ENCODE measurements around the gene CNOT2. TPM values are rescaled to one million over a fixed set of nuclear protein-coding genes. Genes with fewer than 3 reads are reported as not detected.

CNOT2 gene
- total RNA-seq, 2 donors from 2014 or later: 76.8 to 87.3 TPM

DNA sequence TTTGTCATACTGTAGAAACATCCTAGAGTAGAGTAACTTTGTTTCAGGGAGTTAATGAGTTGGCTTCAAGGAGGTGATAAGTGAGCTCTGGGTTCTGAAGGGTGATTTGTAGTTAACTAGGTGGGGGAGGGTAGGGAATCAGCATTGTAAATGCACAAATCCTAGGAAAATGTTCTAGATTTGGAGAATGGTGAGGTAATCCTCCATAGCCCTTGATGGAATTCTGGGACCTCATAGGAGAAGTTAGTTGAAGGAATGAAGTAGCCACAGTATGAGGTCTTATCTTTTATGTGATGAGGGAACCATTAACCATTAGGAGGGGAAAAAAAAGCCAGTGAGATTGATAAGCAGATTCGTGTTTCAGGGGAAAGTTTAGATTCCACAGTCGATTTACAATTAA is 8.0 kb downstream of the CNOT2 start:
- H3K4me1 ChIP-seq: peaks cover 43% of the 10 kb centered on the region
- WGBS, 2 donors: 43 to 54% methylated on average over 2 of the region's 2 CpGs
- H3K27me3 ChIP-seq: no peaks in the 10 kb centered on the region
- intact Hi-C loops (cut with DNase I): no loop called here
- no peak overlapping the region for H3K27ac ChIP-seq
- ATAC-seq: no peak
- H3K9me3 ChIP-seq: no peaks in the 10 kb centered on the region
- H3K4me3 ChIP-seq: no peak overlapping the region
- no peak for TF ChIP-seq POLR2A (IDR thresholded peaks at IDR 0.05)
- TF ChIP-seq, protein P1, sequence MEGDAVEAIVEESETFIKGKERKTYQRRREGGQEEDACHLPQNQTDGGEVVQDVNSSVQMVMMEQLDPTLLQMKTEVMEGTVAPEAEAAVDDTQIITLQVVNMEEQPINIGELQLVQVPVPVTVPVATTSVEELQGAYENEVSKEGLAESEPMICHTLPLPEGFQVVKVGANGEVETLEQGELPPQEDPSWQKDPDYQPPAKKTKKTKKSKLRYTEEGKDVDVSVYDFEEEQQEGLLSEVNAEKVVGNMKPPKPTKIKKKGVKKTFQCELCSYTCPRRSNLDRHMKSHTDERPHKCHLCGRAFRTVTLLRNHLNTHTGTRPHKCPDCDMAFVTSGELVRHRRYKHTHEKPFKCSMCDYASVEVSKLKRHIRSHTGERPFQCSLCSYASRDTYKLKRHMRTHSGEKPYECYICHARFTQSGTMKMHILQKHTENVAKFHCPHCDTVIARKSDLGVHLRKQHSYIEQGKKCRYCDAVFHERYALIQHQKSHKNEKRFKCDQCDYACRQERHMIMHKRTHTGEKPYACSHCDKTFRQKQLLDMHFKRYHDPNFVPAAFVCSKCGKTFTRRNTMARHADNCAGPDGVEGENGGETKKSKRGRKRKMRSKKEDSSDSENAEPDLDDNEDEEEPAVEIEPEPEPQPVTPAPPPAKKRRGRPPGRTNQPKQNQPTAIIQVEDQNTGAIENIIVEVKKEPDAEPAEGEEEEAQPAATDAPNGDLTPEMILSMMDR (IDR thresholded peaks at IDR 0.05): no peak
- no peak for DNase-seq
- H3K36me3 ChIP-seq (replicated peaks in 1 of 2; ENCODE audit: insufficient read depth in 1 of 2, low read depth in 2 of 2): no peaks in the 10 kb centered on the region

DNA sequence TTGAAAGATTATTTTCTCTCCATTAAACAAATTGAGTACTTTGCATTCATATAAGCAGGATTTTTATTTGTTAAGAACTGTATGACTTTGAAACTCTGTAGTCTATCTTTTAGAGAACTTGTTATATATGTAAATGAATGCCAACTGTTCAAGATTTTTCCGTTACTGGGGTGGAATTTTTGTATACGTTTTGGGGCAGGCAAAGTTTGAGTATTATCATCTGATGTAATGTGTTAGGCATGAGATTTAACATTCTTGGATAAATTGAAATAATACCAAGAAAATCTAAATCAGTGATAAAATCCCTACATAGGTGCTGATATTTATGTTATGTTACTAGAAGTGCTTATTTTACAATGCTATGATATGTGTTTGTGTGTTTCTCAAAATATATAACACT is 8.4 kb downstream of the CNOT2 start:
- Histone ChIP-seq H3K4me1 (peaks cover 43% of the 10 kb centered on the region), H3K27me3 (no peaks in the 10 kb centered on the region), H3K27ac (no peak overlapping the region), H3K9me3 (no peaks in the 10 kb centered on the region), H3K4me3 (no peak overlapping the region), H3K36me3 (replicated peaks in 1 of 2; ENCODE audit: insufficient read depth in 1 of 2, low read depth in 2 of 2) (no peaks in the 10 kb centered on the region)
- no peak for TF ChIP-seq POLR2A (IDR thresholded peaks at IDR 0.05)
- TF ChIP-seq, protein P1 (IDR thresholded peaks at IDR 0.05): no peak
- ATAC-seq: no peak
- no peak for DNase-seq
- WGBS, 2 donors: 56 to 58% methylated on average over 2 of the region's 2 CpGs
- intact Hi-C loops (cut with DNase I): no loop called here

DNA sequence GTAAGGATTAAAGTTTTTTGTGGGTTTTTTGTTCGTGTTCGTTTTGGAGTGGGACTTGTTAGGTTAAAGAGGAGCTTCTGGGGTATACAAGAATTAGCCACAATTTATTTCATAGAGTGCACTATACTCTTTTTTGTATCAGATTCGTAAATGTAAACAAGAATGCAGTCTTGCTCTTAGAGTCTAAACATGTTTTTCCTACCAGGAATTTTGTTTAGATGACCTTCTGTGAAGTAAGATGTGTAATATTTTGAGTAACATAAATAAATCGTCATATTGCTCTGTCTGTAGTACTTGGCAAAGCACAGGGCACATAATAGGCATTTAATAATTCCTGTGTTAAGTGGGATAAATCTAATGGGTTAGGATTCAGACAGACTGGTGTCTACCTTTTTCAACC is 9.6 kb downstream of the CNOT2 start:
- Histone ChIP-seq H3K4me3 (no peak overlapping the region), H3K27me3 (no peaks in the 10 kb centered on the region), H3K9me3 (no peaks in the 10 kb centered on the region), H3K36me3 (replicated peaks in 1 of 2; ENCODE audit: insufficient read depth in 1 of 2, low read depth in 2 of 2) (no peaks in the 10 kb centered on the region), H3K4me1 (peaks cover 35% of the 10 kb centered on the region), H3K27ac (no peak overlapping the region)
- WGBS, 2 donors: 72 to 77% methylated on average over 4 of the region's 4 CpGs
- ATAC-seq (no peak), DNase-seq (no peak)
- TF ChIP-seq, protein P1 (IDR thresholded peaks at IDR 0.05): no peak
- no peak for TF ChIP-seq POLR2A (IDR thresholded peaks at IDR 0.05)
- intact Hi-C loops (cut with DNase I): no loop called here

DNA sequence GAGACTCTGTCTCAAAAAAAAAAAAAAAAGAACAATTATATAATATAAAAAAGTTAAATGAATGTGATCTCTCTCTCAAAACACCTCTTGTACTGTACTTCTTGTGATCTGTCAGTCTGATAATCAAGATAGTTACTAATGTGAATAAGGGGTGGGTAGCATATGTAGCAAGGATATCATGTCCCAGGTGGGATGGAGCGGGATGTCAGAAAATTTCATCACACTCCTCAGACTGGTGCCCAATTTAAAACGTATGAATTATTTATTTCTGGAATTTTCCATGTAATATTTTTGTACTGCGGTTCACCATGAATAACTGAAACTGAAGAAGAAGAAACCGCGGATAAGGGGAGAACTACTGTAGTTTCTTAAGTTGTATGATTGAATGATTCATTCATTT is 11.0 kb downstream of the CNOT2 start:
- TF ChIP-seq POLR2A (IDR thresholded peaks at IDR 0.05): no peak
- TF ChIP-seq, protein P1 (IDR thresholded peaks at IDR 0.05): no peak
- no peak overlapping the region for H3K27ac ChIP-seq
- H3K4me3 ChIP-seq: no peak overlapping the region
- no peak for DNase-seq
- no peak for ATAC-seq
- no peaks in the 10 kb centered on the region for H3K9me3 ChIP-seq
- H3K36me3 ChIP-seq (replicated peaks in 1 of 2; ENCODE audit: insufficient read depth in 1 of 2, low read depth in 2 of 2): no peaks in the 10 kb centered on the region
- H3K27me3 ChIP-seq: no peaks in the 10 kb centered on the region
- intact Hi-C loops (cut with DNase I): no loop called here
- 91 to 97% methylated on average over 5 of the region's 5 CpGs for WGBS, 2 donors
- peaks cover 31% of the 10 kb centered on the region for H3K4me1 ChIP-seq

DNA sequence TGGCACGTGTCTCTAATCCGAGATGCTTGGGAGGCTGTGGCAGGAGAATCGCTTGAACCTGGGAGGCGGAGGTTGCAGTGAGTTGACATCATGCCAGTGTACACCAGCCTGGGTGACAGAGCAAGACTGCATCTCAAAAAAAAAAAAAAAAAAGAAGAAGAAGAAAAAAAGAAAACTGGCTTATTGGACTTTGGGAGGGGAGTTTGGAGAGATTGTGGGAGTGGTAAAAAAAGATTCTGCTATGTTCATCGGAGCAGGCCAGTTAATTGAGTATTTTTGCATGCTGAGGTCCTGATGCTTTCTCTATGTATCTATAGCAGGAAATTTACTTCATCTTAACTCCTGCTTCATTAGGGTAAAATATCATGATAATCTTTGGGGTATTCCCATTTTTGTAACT is 11.6 kb downstream of the CNOT2 start:
- no peak for TF ChIP-seq POLR2A (IDR thresholded peaks at IDR 0.05)
- TF ChIP-seq, protein P1 (IDR thresholded peaks at IDR 0.05): no peak
- DNase-seq (no peak), ATAC-seq (no peak)
- WGBS, 2 donors: 90 to 94% methylated on average over 5 of the region's 5 CpGs
- Histone ChIP-seq H3K36me3 (replicated peaks in 1 of 2; ENCODE audit: insufficient read depth in 1 of 2, low read depth in 2 of 2) (no peaks in the 10 kb centered on the region), H3K4me1 (peaks cover 28% of the 10 kb centered on the region), H3K4me3 (no peak overlapping the region), H3K27me3 (no peaks in the 10 kb centered on the region), H3K27ac (no peak overlapping the region), H3K9me3 (no peaks in the 10 kb centered on the region)
- intact Hi-C loops (cut with DNase I): no loop called here
